A549 (cell line): ENCODE data around the gene ZNF730.

Experiments
- BHLHE40 ChIP-seq: IDR thresholded peaks from 2 replicates; pipeline ENCODE4 v1.6.1; 2012; ENCODE audit warnings: low read depth, low read length, inconsistent platforms
- CEBPB ChIP-seq, 2 experiments: fragments of >200 bp in 1 of 2; sonication (Bioruptor Twin) in 1 of 2; formaldehyde crosslinking in 1 of 2; IDR thresholded peaks; 2 replicates each; pipeline ENCODE4 v1.6.1; 2012 to 2016
- CTCF ChIP-seq: fragments of >200 bp; sonication (Bioruptor Twin); formaldehyde crosslinking; IDR thresholded peaks from 3 replicates; pipeline ENCODE4 v1.5.1; 2016
- EP300 ChIP-seq, 2 experiments: fragments of >200 bp; sonication (Bioruptor Twin); formaldehyde crosslinking; IDR thresholded peaks; 2 replicates in 1 of 2; 3 replicates in 1 of 2; pipeline ENCODE4 v1.6.1; 2016 to 2017
- HDAC2 ChIP-seq: fragments of 200-600 bp; sonication (generic); IDR thresholded peaks from 2 replicates; pipeline ENCODE4 v1.6.1; 2016
- NFE2L2 ChIP-seq: fragments of 150-350 bp; conservative IDR thresholded peaks from 2 replicates; pipeline ENCODE4 v1.6.1; 2014; ENCODE audit warnings: low read length
- POLR2A ChIP-seq: IDR thresholded peaks from 2 replicates; pipeline ENCODE4 v1.6.1; 2012; ENCODE audit warnings: mild to moderate bottlenecking, low read length
- POLR2AphosphoS2 ChIP-seq: conservative IDR thresholded peaks from 2 replicates; pipeline ENCODE4 v1.6.1; 2012; ENCODE audit warnings: low read length, improper control_type of control experiment, inconsistent platforms
- RAD21 ChIP-seq, 2 experiments: fragments of >200 bp in 1 of 2; sonication (Bioruptor Twin) in 1 of 2; formaldehyde crosslinking in 1 of 2; IDR thresholded peaks in 1 of 2; conservative IDR thresholded peaks in 1 of 2; 2 replicates in 1 of 2; 3 replicates in 1 of 2; pipeline ENCODE4 v1.6.1; 2012 to 2018; ENCODE audit warnings: inconsistent platforms in 1 of 2
- REST ChIP-seq: fragments of 200-600 bp; sonication (generic); IDR thresholded peaks from 2 replicates; pipeline ENCODE4 v1.6.1; 2016; ENCODE audit warnings: antibody characterized with exemption, mild to moderate bottlenecking, moderate library complexity
- SMC3 ChIP-seq: fragments of >200 bp; sonication (Bioruptor Twin); formaldehyde crosslinking; IDR thresholded peaks from 3 replicates; pipeline ENCODE4 v1.6.1; 2018; ENCODE audit warnings: inconsistent platforms

DNA sequence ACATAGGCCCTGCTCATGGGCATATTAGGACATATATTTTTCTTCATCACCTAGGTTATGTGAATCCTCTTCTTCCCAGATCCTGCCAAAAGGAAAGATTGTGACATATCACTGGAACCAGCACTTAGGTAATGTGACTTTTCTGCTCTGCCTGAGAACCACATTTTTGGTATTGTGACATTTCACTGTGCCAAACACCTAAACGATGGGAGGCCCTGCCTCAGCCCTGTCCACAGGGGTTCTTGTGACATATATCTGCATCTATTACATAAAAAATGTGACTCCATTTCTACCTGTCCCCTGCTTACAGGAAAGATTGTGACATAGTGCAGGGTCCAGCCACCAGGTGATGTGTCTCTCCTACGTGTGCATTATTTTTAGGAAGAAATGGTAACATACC lies 18.5 kb upstream of the ZNF730 start:
- TF ChIP-seq CTCF, result no peak
- no peak for TF ChIP-seq NFE2L2
- TF ChIP-seq POLR2AphosphoS2, result no peak
- TF ChIP-seq EP300 (IDR thresholded peaks at IDR 0.05), result no peak
- no peak for TF ChIP-seq RAD21 (conservative IDR thresholded peaks at IDR 0.05 in 1 of 2, IDR thresholded peaks at IDR 0.05 in 1 of 2)
- TF ChIP-seq HDAC2, result no peak
- TF ChIP-seq BHLHE40, result no peak
- TF ChIP-seq REST, result no peak
- TF ChIP-seq POLR2A, result no peak
- no peak for TF ChIP-seq CEBPB (IDR thresholded peaks at IDR 0.05)
- TF ChIP-seq SMC3, result no peak
